ENCODE measurements around the gene NRDC. TPM values are rescaled to one million over a fixed set of nuclear protein-coding genes. Genes with fewer than 3 reads are reported as not detected.

The NRDC gene
- total RNA-seq, 1 donor from 2014 or later = 127 TPM

DNA sequence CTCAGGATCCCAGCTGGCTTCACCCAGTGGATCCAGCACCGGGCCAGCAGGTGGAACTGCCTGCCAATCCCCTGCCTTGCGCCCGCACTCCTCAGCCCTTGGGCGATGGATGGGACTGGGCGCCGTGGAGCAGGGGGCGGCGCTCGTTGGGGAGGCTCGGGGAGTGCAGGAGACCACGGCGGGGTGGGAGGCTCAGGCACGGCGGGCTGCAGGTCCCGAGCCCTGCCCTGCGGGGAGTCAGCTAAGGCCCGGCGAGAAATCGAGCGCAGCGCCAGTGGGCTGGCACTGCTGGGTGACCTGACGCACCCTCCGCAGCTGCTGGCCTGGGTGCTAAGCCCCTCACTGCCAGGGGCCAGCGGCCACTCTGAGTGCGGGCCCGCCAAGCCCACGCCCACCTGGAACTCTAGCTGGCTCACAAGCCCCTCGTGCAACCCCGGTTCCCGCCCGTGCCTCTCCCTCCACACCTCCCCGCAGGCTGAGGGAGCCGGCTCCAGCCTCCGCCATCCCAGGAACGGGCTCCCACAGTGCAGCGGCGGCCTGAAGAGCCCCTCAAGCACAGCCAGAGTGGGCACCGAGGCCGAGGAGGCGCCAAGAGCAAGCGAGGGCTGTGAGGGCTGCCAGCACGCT lies 31.1 kb downstream of the NRDC start:
- H3K4me3 Mint-ChIP-seq (ENCODE audit: unreplicated experiment) = no peak overlapping the region
- no peak overlapping the region for H3K27ac Mint-ChIP-seq (ENCODE audit: unreplicated experiment)
- H3K36me3 Mint-ChIP-seq (ENCODE audit: unreplicated experiment) = no peaks in the 10 kb centered on the region
- H3K9me3 Mint-ChIP-seq (ENCODE audit: unreplicated experiment) = peaks cover 1% of the 10 kb centered on the region
- TF ChIP-seq CTCF (IDR thresholded peaks at IDR 0.05; ENCODE audit: partially characterized antibody, unreplicated experiment) = no peak
- H3K4me1 Mint-ChIP-seq (ENCODE audit: low read depth, unreplicated experiment) = peaks cover 6% of the 10 kb centered on the region
- H3K27me3 Mint-ChIP-seq (ENCODE audit: unreplicated experiment) = no peaks in the 10 kb centered on the region
- DNase-seq = no peak

GRCh38 chr1:51843948-51844347 lies 34.6 kb downstream of the NRDC start:
- peaks cover 3% of the 10 kb centered on the region for H3K4me1 Mint-ChIP-seq (ENCODE audit: low read depth, unreplicated experiment)
- H3K27me3 Mint-ChIP-seq (ENCODE audit: unreplicated experiment) = no peaks in the 10 kb centered on the region
- H3K9me3 Mint-ChIP-seq (ENCODE audit: unreplicated experiment) = peaks cover 1% of the 10 kb centered on the region
- no peaks in the 10 kb centered on the region for H3K36me3 Mint-ChIP-seq (ENCODE audit: unreplicated experiment)
- DNase-seq = no peak
- no peak for TF ChIP-seq CTCF (IDR thresholded peaks at IDR 0.05; ENCODE audit: partially characterized antibody, unreplicated experiment)
- no peak overlapping the region for H3K27ac Mint-ChIP-seq (ENCODE audit: unreplicated experiment)
- H3K4me3 Mint-ChIP-seq (ENCODE audit: unreplicated experiment) = no peak overlapping the region

GRCh38 chr1:51842261-51842660 lies 36.3 kb downstream of the NRDC start:
- H3K27me3 Mint-ChIP-seq (ENCODE audit: unreplicated experiment) = no peaks in the 10 kb centered on the region
- H3K9me3 Mint-ChIP-seq (ENCODE audit: unreplicated experiment) = peaks cover 1% of the 10 kb centered on the region
- DNase-seq = no peak
- H3K4me3 Mint-ChIP-seq (ENCODE audit: unreplicated experiment) = no peak overlapping the region
- peaks cover 3% of the 10 kb centered on the region for H3K4me1 Mint-ChIP-seq (ENCODE audit: low read depth, unreplicated experiment)
- H3K27ac Mint-ChIP-seq (ENCODE audit: unreplicated experiment) = no peak overlapping the region
- no peaks in the 10 kb centered on the region for H3K36me3 Mint-ChIP-seq (ENCODE audit: unreplicated experiment)
- no peak for TF ChIP-seq CTCF (IDR thresholded peaks at IDR 0.05; ENCODE audit: partially characterized antibody, unreplicated experiment)

GRCh38 chr1:51840743-51841461 lies 37.6 kb downstream of the NRDC start:
- H3K36me3 Mint-ChIP-seq (ENCODE audit: unreplicated experiment) = no peaks in the 10 kb centered on the region
- peaks cover 1% of the 10 kb centered on the region for H3K9me3 Mint-ChIP-seq (ENCODE audit: unreplicated experiment)
- no peaks in the 10 kb centered on the region for H3K27me3 Mint-ChIP-seq (ENCODE audit: unreplicated experiment)
- no peak overlapping the region for H3K27ac Mint-ChIP-seq (ENCODE audit: unreplicated experiment)
- H3K4me3 Mint-ChIP-seq (ENCODE audit: unreplicated experiment) = no peak overlapping the region
- peaks cover 3% of the 10 kb centered on the region for H3K4me1 Mint-ChIP-seq (ENCODE audit: low read depth, unreplicated experiment)
- TF ChIP-seq CTCF (IDR thresholded peaks at IDR 0.05; ENCODE audit: partially characterized antibody, unreplicated experiment) = no peak
- no peak for DNase-seq

GRCh38 chr1:51840182-51840581 lies 38.3 kb downstream of the NRDC start:
- no peaks in the 10 kb centered on the region for H3K36me3 Mint-ChIP-seq (ENCODE audit: unreplicated experiment)
- peaks cover 3% of the 10 kb centered on the region for H3K4me1 Mint-ChIP-seq (ENCODE audit: low read depth, unreplicated experiment)
- no peaks in the 10 kb centered on the region for H3K27me3 Mint-ChIP-seq (ENCODE audit: unreplicated experiment)
- H3K9me3 Mint-ChIP-seq (ENCODE audit: unreplicated experiment) = no peaks in the 10 kb centered on the region
- no peak overlapping the region for H3K27ac Mint-ChIP-seq (ENCODE audit: unreplicated experiment)
- no peak for TF ChIP-seq CTCF (IDR thresholded peaks at IDR 0.05; ENCODE audit: partially characterized antibody, unreplicated experiment)
- no peak overlapping the region for H3K4me3 Mint-ChIP-seq (ENCODE audit: unreplicated experiment)
- DNase-seq = no peak
